Dedifferentiated amniotic fluid mesenchymal stem cell (primary cell): ENCODE results near the gene CDCP1.

Experiments
- DNase-seq: peaks from one replicate; pipeline ENCODE4 v3.0.0-alpha.2; 2016; ENCODE audit errors: extremely low spot score

CDCP1 gene

GRCh38 chr3:45137656-45138181 lies 8.5 kb downstream of the CDCP1 start:
- no peak for DNase-seq

GRCh38 chr3:45135959-45136358 lies 10.2 kb downstream of the CDCP1 start:
- DNase-seq, result no peak

- no peak for DNase-seq
Measured at GRCh38 chr3:45134758-45135521, 11.2 kb downstream of the CDCP1 start.

GRCh38 chr3:45132568-45133211 lies 13.5 kb downstream of the CDCP1 start:
- DNase-seq, result no peak

- no peak for DNase-seq
Measured at GRCh38 chr3:45131201-45131600, 15.0 kb downstream of the CDCP1 start.

- DNase-seq, result no peak
Measured at GRCh38 chr3:45130476-45130875, 15.7 kb downstream of the CDCP1 start.

- DNase-seq, result no peak
Measured at GRCh38 chr3:45128950-45129349, 17.2 kb downstream of the CDCP1 start.

GRCh38 chr3:45127130-45127822 lies 18.9 kb downstream of the CDCP1 start:
- no peak for DNase-seq

- DNase-seq, result no peak
Measured at GRCh38 chr3:45126730-45127129, 19.4 kb downstream of the CDCP1 start.

GRCh38 chr3:45125550-45126026 lies 20.6 kb downstream of the CDCP1 start:
- DNase-seq, result no peak

GRCh38 chr3:45124956-45125355 lies 21.2 kb downstream of the CDCP1 start:
- DNase-seq, result no peak

- peak; percentile 74 for DNase-seq
Measured at GRCh38 chr3:45124352-45124751, 21.8 kb downstream of the CDCP1 start.

GRCh38 chr3:45123581-45124269 lies 22.5 kb downstream of the CDCP1 start:
- no peak for DNase-seq

GRCh38 chr3:45123030-45123429 lies 23.1 kb downstream of the CDCP1 start:
- DNase-seq, result peak; percentile 29

GRCh38 chr3:45120359-45121158 lies 25.6 kb downstream of the CDCP1 start:
- DNase-seq, result no peak

GRCh38 chr3:45119824-45120358 lies 26.3 kb downstream of the CDCP1 start:
- no peak for DNase-seq

- DNase-seq, result no peak
Measured at GRCh38 chr3:45119376-45119775, 26.8 kb downstream of the CDCP1 start.

GRCh38 chr3:45118615-45119071 lies 27.5 kb downstream of the CDCP1 start:
- no peak for DNase-seq

GRCh38 chr3:45116350-45116749 lies 29.8 kb downstream of the CDCP1 start:
- DNase-seq, result no peak

- no peak for DNase-seq
Measured at GRCh38 chr3:45113625-45114050, 32.5 kb downstream of the CDCP1 start.

- no peak for DNase-seq
Measured at GRCh38 chr3:45112939-45113338, 33.2 kb downstream of the CDCP1 start.
